ENCODE data around the gene EIF4EBP3.

DNA sequence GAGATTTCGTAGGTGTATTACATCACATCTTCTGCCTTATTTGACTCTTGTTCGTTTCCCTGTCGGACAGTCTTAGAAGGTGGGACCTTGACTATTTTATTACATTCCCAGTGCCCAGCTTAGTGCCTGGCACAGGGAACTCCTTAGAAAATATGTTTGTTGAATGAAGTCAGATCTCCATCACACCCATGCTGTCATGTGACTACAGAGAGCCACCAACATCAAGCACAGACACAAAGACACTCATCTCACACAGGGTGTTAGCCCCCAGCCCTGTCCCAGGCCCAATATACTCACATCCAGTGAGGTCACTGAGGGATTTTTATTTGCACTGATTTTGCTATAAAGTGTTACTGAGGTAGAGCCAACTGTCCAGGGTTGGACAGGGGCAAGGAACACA, 10.5 kb downstream of the EIF4EBP3 start:
- TF ChIP-seq, protein P1, sequence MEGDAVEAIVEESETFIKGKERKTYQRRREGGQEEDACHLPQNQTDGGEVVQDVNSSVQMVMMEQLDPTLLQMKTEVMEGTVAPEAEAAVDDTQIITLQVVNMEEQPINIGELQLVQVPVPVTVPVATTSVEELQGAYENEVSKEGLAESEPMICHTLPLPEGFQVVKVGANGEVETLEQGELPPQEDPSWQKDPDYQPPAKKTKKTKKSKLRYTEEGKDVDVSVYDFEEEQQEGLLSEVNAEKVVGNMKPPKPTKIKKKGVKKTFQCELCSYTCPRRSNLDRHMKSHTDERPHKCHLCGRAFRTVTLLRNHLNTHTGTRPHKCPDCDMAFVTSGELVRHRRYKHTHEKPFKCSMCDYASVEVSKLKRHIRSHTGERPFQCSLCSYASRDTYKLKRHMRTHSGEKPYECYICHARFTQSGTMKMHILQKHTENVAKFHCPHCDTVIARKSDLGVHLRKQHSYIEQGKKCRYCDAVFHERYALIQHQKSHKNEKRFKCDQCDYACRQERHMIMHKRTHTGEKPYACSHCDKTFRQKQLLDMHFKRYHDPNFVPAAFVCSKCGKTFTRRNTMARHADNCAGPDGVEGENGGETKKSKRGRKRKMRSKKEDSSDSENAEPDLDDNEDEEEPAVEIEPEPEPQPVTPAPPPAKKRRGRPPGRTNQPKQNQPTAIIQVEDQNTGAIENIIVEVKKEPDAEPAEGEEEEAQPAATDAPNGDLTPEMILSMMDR (conservative IDR thresholded peaks at IDR 0.05; ENCODE audit: low read length) = no peak
- no peak for TF ChIP-seq EZH2phosphoT487 (IDR thresholded peaks at IDR 0.05; ENCODE audit: borderline replicate concordance, low read depth, low read length)
